HG03025 (cell line): Measurements from ENCODE around the gene SYNRG.

Experiments
- ATAC-seq: cut with Tn5 transposase; IDR thresholded peaks from one replicate; pipeline ENCODE4 v1.9.1; 2021; ENCODE audit warnings: mild to moderate bottlenecking, moderate library complexity; ENCODE audit not compliant: unreplicated experiment, low FRiP score

The SYNRG gene

GRCh38 chr17:37483311-37484039 is 125.7 kb downstream of the SYNRG start:
- ATAC-seq: no peak

GRCh38 chr17:37481001-37481665 is 128.1 kb downstream of the SYNRG start:
- ATAC-seq: no peak

- no peak for ATAC-seq
Observed at GRCh38 chr17:37480427-37480826, 128.8 kb downstream of the SYNRG start.

DNA sequence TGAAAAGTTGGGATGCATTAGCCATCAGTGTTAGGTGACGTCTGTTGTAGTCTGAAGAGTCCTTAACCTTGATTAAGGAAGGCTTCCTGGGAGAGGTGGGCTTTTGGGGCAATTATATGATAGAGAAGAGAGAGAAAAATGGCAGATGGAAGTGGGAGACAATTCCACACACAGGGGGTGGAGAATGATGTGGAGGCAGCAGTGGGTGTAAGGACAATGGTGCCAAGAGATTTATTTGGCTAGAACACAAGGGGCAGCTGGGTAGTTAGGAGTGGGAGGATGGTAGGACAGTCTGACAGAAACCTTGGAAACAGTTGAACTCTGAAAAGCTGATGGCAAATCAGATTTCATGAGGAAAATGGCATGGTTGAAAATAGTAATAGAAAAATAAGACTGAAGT is 130.2 kb downstream of the SYNRG start:
- ATAC-seq: no peak

- ATAC-seq: no peak
Observed at GRCh38 chr17:37478187-37478586, 131.0 kb downstream of the SYNRG start.

GRCh38 chr17:37476431-37477120 is 132.6 kb downstream of the SYNRG start:
- ATAC-seq: no peak

- no peak for ATAC-seq
Observed at GRCh38 chr17:37475731-37476420, 133.3 kb downstream of the SYNRG start.

- ATAC-seq: no peak
Observed at GRCh38 chr17:37470181-37470580, 139.0 kb downstream of the SYNRG start.

- no peak for ATAC-seq
Observed at GRCh38 chr17:37466471-37466870, 142.7 kb downstream of the SYNRG start.

- ATAC-seq: no peak
Observed at GRCh38 chr17:37465069-37465616, 144.1 kb downstream of the SYNRG start.
